ENCODE measurements around the gene NXT1.
"Not testable (repeated sequence)": the region's sequence is repeated elsewhere in the genome, so short reads cannot be mapped to it uniquely, and the experiment has no call there.

NXT1 gene

GRCh38 chr20:23350196-23350903 is at the start of gene NXT1:
NXT1 (plus strand) TSS chr20:23350791; CDS start chr20:23354042, 3,251 bp downstream.
- peak; percentile 96 for DNase-seq

DNA sequence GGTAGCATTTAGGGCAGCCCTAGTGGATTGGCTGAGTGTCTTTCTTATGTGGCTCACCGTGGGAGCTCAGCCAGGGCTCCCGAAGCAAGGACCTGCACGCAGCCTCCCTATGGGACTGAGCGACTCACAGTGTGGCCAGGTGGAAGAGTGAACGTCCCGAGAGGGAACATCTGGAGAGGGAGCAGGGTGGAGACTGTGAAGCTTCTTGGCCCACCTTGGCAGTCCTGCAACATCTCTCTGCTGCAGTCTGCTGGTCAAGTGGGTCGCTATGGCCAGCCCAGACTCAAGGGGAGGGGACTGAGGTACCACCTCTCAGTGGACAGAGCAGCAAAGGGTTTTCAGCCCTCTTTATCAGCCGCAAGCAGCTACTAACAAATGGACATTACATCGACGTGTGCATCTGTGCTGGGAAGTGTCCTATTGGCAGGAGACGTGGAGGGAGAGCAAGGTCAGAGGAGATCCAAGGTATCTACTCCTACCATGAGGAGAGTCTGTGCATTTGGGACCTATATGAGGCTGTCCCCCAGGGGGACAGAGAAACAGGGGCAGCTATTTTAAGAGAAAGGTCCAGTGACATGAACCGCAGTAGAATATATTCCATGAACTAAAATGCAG is 49.0 kb upstream of the NXT1 start:
- no peak for DNase-seq

- DNase-seq = no peak
Observed at GRCh38 chr20:23302386-23302785, 48.2 kb upstream of the NXT1 start.

- no peak for DNase-seq
Observed at GRCh38 chr20:23302801-23303200, 47.8 kb upstream of the NXT1 start.

- DNase-seq = no peak
Observed at GRCh38 chr20:23303325-23304102, 47.1 kb upstream of the NXT1 start.

GRCh38 chr20:23304616-23305015 is 46.0 kb upstream of the NXT1 start:
- no peak for DNase-seq

DNA sequence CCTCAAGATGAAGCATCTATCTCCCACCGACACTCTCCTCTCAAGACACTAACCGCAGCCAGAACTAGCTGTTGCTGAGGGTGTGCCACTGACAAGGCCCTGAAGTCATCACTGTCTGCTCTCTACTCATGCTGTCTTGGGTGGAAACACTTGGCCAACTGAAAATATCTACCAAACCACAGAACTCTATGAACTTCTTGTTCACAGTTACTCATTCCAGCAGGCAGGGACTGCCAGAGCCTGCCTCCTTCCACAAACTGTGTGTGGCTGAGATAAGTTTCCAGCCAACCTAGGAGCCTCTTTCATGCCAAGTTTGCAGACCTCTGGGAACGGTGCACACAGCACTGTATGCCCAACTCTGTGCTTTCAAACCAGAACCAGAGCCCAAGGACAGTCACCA is 45.5 kb upstream of the NXT1 start:
- DNase-seq = no peak

GRCh38 chr20:23307393-23307792 is 43.2 kb upstream of the NXT1 start:
- not testable (repeated sequence) for DNase-seq

GRCh38 chr20:23308024-23308423 is 42.6 kb upstream of the NXT1 start:
- DNase-seq = no peak

- no peak for DNase-seq
Observed at GRCh38 chr20:23308908-23309307, 41.7 kb upstream of the NXT1 start.

DNA sequence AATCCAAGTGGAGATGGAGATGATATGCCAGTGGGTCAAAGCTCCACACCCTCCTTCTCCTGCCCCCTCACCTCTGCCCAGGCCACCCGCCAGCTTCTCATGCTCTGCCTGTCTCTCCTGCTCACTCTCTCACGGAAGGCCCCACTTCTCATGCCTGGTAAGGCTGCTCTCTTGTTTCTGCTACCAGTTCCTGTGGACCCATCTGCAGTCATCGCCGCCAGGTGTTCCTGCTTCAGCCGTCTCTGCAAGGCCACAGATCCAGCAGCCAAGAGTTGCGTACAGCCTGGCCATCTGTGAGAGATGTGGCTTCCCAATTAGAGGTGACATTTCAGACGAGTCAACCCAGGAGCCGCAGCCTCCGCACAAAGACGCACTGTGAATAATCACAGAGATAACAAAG is 40.8 kb upstream of the NXT1 start:
- DNase-seq = no peak

GRCh38 chr20:23311947-23312506 is 38.6 kb upstream of the NXT1 start:
- DNase-seq = no peak

DNA sequence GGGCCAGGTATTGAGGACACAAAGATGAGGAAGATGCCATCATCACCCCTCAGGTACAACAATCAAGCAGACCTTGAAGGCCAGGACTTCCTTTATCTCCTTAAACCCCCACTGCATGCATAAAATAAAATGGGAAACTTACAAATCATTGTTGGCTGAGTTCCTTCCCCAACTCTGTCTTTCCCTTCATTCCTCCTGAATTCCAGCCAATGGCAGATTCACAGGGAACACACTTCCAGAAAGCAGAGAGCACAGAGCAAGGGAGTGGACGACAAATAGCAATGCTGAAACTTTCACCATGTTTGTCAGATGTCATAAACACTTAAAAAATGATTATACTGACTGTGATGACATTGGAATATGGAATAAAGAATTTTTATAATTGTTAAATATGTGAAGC is 37.3 kb upstream of the NXT1 start:
- DNase-seq = no peak

GRCh38 chr20:23314699-23315098 is 35.9 kb upstream of the NXT1 start:
- DNase-seq = no peak

GRCh38 chr20:23315099-23315498 is 35.5 kb upstream of the NXT1 start:
- no peak for DNase-seq

GRCh38 chr20:23316626-23317025 is 34.0 kb upstream of the NXT1 start:
- DNase-seq = no peak

- DNase-seq = no peak
Observed at GRCh38 chr20:23317081-23317480, 33.5 kb upstream of the NXT1 start.

DNA sequence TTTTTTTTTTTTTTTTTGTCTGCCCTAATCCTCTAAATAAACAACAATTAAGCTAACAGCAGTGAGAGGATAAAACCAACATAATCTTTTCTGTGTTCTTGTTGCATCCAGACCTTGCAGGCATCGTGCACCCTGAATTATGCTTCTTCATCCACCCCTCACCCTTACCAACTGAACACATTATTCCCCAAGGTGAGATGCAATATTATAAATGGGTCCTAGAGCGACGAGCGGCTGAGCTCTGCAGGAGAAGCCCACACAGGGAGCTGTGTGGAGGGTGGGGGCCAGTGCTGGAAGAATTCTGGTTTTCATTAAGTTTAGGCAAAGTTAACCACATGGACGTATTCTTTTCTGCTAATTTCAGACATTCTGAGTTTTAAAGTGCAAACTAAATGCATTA is 32.2 kb upstream of the NXT1 start:
- no peak for DNase-seq

DNA sequence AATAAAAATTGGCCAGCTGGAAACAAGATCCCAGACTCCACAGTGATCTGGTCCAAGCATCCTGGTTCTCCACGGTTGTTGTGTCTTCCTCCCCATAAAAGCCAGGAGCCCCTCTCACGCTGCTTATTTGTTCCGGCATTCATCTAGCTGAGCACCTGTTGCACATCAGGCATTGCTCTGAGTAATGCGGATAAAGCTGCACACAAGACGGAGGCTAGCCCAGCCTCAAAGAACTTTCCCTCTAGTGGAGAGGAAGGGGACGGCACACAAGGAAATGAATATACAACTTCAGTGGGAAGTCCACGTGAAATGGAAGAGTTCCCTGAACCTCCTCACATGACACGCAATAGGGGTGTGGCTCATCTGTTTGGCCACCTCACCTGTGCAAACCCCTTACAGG is 30.3 kb upstream of the NXT1 start:
- no peak for DNase-seq

DNA sequence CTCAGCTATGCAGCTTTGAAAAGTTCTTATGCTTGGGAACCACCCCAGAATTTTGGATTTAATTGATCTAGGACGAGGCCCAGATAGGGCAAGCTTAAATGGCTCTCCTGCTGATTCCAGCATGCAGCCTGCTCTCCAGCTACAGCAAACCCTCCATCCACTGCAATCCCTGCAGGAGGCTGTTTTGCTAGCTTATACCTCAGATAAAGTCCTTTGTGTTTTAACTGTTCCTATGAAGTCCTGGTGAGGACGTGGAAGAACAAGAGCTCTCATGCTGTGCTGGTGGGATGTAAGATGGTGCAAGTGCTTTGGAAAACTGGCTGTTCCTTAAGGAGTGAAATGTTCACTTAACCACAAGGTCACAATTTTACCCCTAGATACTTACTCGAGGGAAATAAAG is 25.5 kb upstream of the NXT1 start:
- DNase-seq = no peak

GRCh38 chr20:23326774-23327173 is 23.8 kb upstream of the NXT1 start:
- DNase-seq = no peak

GRCh38 chr20:23327617-23328333 is 22.8 kb upstream of the NXT1 start:
- no peak for DNase-seq
